Panc1 (cell line): ENCODE data around the gene PIGX.

Source experiments
- CTCF ChIP-seq: fragments of 450-650 bp; IDR thresholded peaks from 2 replicates; pipeline ENCODE4 v1.5.1; 2017; ENCODE audit warnings: mild to moderate bottlenecking
- POLR2AphosphoS5 ChIP-seq: IDR thresholded peaks from 2 replicates; pipeline ENCODE4 v1.6.1; 2012; ENCODE audit warnings: mild to moderate bottlenecking, low read depth, low read length, moderate library complexity
- REST ChIP-seq, 2 experiments: IDR thresholded peaks; 2 replicates each; pipeline ENCODE4 v1.6.1; 2011 to 2012; ENCODE audit warnings: low read depth in 2 of 2, control low read depth in 1 of 2, low read length in 1 of 2, mild to moderate bottlenecking in 1 of 2, moderate library complexity in 1 of 2; ENCODE audit not compliant: insufficient read depth in 1 of 2
- SIN3A ChIP-seq: IDR thresholded peaks from 2 replicates; pipeline ENCODE4 v1.6.1; 2012; ENCODE audit warnings: low read depth, mild to moderate bottlenecking, low read length, moderate library complexity, borderline replicate concordance; ENCODE audit not compliant: insufficient read depth
- TCF7L2 ChIP-seq: IDR thresholded peaks from 2 replicates; pipeline ENCODE4 v1.6.1; 2011; ENCODE audit warnings: mild to moderate bottlenecking, low read depth, low read length, inconsistent platforms

GRCh38 chr3:196708467-196708866 is 3.7 kb upstream of the PIGX start:
- TF ChIP-seq CTCF = no peak
- TF ChIP-seq POLR2AphosphoS5 = no peak
- TF ChIP-seq SIN3A = no peak
- TF ChIP-seq REST (IDR thresholded peaks at IDR 0.05; ENCODE audit: insufficient read depth in 1 of 2, low read depth in 2 of 2, low read length in 1 of 2) = no peak
- no peak for TF ChIP-seq TCF7L2
